A549 (cell line): ENCODE data around the gene VPS54. TPM values are rescaled to one million over a fixed set of nuclear protein-coding genes. Genes with fewer than 3 reads are reported as not detected.

Source experiments
- ATAC-seq, 2 experiments: fragments of 200-7000 bp in 1 of 2; fragments of >200 bp in 1 of 2; cut with Nextera tagmentation in 1 of 2; cut with Tn5 transposase in 1 of 2; 3 replicates each; pipeline versions ENCODE4 v1.8.0 to v1.9.1; 2018 to 2020; ENCODE audit warnings: mild to moderate bottlenecking in 1 of 2, moderate library complexity in 1 of 2
- CTCF ChIA-PET: fragments of 300-600 bp; sonication (Branson Sonifier 250); formaldehyde crosslinking; extraction: SDS; loops from one replicate; lab custom pipeline; 2021; ENCODE audit warnings: antibody characterized with exemption, inconsistent platforms; lab: Yijun Ruan, JAX
- POLR2A ChIA-PET: fragments of 350-600 bp; formaldehyde crosslinking; extraction: SDS; loops from one replicate; lab custom pipeline; 2021; ENCODE audit warnings: antibody characterized with exemption, inconsistent platforms; lab: Yijun Ruan, JAX
- DNase-seq, 2 experiments: peaks; one replicate each; pipeline versions ENCODE4 v3.0.0 to v3.0.0-alpha.2; 2011 to 2016; ENCODE audit warnings: low read depth in 1 of 2, low spot score in 1 of 2
- FAIRE-seq: peaks from 2 replicates; lab custom pipeline; 2011; peaks lifted over from hg19 to GRCh38; lab: Jason Lieb, UNC
- H3K27ac ChIP-seq, 2 experiments: fragments of >200 bp; sonication (Bioruptor Twin); formaldehyde crosslinking; 3 replicates each; pipeline ENCODE4 v1.5.1; 2016 to 2017
- H3K4me1 ChIP-seq: fragments of >200 bp; sonication (Bioruptor Twin); formaldehyde crosslinking; 3 replicates; pipeline ENCODE4 v1.6.1; 2016
- H3K4me2 ChIP-seq: fragments of >200 bp; sonication (Bioruptor Twin); formaldehyde crosslinking; 3 replicates; pipeline ENCODE4 v1.6.1; 2016
- H3K4me3 ChIP-seq: fragments of >200 bp; sonication (Bioruptor Twin); formaldehyde crosslinking; 3 replicates; pipeline ENCODE4 v1.5.1; 2016
- H3K9me3 ChIP-seq: fragments of >200 bp; sonication (Bioruptor Twin); formaldehyde crosslinking; 3 replicates; pipeline ENCODE4 v1.6.1; 2016
- CEBPB ChIP-seq, 2 experiments: fragments of >200 bp in 1 of 2; sonication (Bioruptor Twin) in 1 of 2; formaldehyde crosslinking in 1 of 2; IDR thresholded peaks; 2 replicates each; pipeline ENCODE4 v1.6.1; 2012 to 2016
- CHD2 ChIP-seq: fragments of 150-350 bp; IDR thresholded peaks from 2 replicates; pipeline ENCODE4 v1.6.1; 2014; ENCODE audit warnings: low read length; ENCODE audit not compliant: partially characterized antibody
- HMGXB4 ChIP-seq: fragments of 250-450 bp; sonication (Bioruptor Pico); IDR thresholded peaks from 2 replicates; pipeline ENCODE4 v1.5.0; 2021; ENCODE audit warnings: mild to moderate bottlenecking, moderate library complexity, borderline replicate concordance
- RAD21 ChIP-seq, 2 experiments: fragments of >200 bp in 1 of 2; sonication (Bioruptor Twin) in 1 of 2; formaldehyde crosslinking in 1 of 2; IDR thresholded peaks in 1 of 2; conservative IDR thresholded peaks in 1 of 2; 2 replicates in 1 of 2; 3 replicates in 1 of 2; pipeline ENCODE4 v1.6.1; 2012 to 2018; ENCODE audit warnings: inconsistent platforms in 1 of 2
- WGBS: methylation state at CpG from one replicate; pipeline ENCODE4 v1.1.6; 2017; ENCODE audit errors: missing lambda C conversion rate; 5-methylcytosine and 5-hydroxymethylcytosine counted together
- polyA plus RNA-seq, 4 experiments: library from polyadenylated mRNA; depleted of rRNA in 3 of 4; stranded (reverse); fragments of >200 nt; fragmentation: RNase III in 1 of 4; extraction: RNeasy Plus Mini Kit Qiagen cat#74134 plus additional on column Dnase treatment in 1 of 4; gene quantifications; 2 replicates in 3 of 4; 3 replicates in 1 of 4; pipeline ENCODE4 v1.2.3, GENCODE V29; 2011 to 2017
- small RNA-seq, 6 experiments: library from RNA; depleted of rRNA; stranded (forward); fragments of <200 nt; gene quantifications; one replicate each; pipeline ENCODE3, GENCODE V24; 2012

VPS54 gene
- polyA plus RNA-seq, 2 of the 4 experiments (the other 2 are of a cell fraction) = 15.0 to 32.5 TPM

- TF ChIP-seq HMGXB4 (CRISPR knock-in tag) = no peak
These were observed 176.1 kb downstream of the VPS54 start (continued) for GRCh38 chr2:63843093-63843492.

- peaks cover 17% of the 10 kb centered on the region; the same call in 2 of the 3 replicates for H3K4me1 ChIP-seq
- WGBS = 5% methylated on average over 24 of the region's 24 CpGs
- H3K4me2 ChIP-seq = peak overlapping the region; percentile 83
- ATAC-seq (no peak), FAIRE-seq (no peak), DNase-seq (peak; percentile 20 to 50)
- H3K27ac ChIP-seq = peak overlapping the region; percentile 94 to 98
- CTCF ChIA-PET = interaction anchor here (0.9 to 6.8 kb wide), 17 partner anchors 8 to 155 kb away, joined by 3 to 56 read pairs (median 5); no protein-coding TSS in a partner anchor
- POLR2A ChIA-PET = interaction anchor here (0.6 to 5.7 kb wide), 20 partner anchors 8 to 254 kb away, joined by 3 to 103 read pairs (median 5); partner anchors contain the start of genes MDH1 and WDPCP
- peak overlapping the region; percentile 93 for H3K4me3 ChIP-seq
- 0 out of 5 replicates have a peak, but pooled peaks of 1 of the 2 experiments have one; percentile 13 for TF ChIP-seq RAD21 (conservative IDR thresholded peaks at IDR 0.05 in 1 of 2, IDR thresholded peaks at IDR 0.05 in 1 of 2)
- TF ChIP-seq CEBPB (IDR thresholded peaks at IDR 0.05) = peak; percentile 90 to 96
- TF ChIP-seq CHD2 = no peak
- H3K9me3 ChIP-seq = no peaks in the 10 kb centered on the region
These were observed 176.8 kb downstream of the VPS54 start for GRCh38 chr2:63842149-63843061.

Small RNA genes lying within 50 kb of the gene (small RNA-seq; reads per million reads assigned to genes)
- 0 to 2.4 (median 0) reads per million in 6 experiments for gene RF01293

Other genes starting within 250 kb of the VPS54 start
- gene UGP2, start 177.5 kb downstream of the VPS54 start, polyA plus RNA-seq (2011; rRNA removed) = 136 and 162 TPM in 2 replicates
- 110 to 119 TPM (median 114 TPM) in 3 replicates for gene UGP2, start 177.5 kb downstream of the VPS54 start, polyA plus RNA-seq (2017; fragmentation: RNase III; extraction: RNeasy Plus Mini Kit Qiagen cat#74134 plus additional on column Dnase treatment)
- 3.7 and 5.1 TPM in 2 replicates for gene PELI1, start 125.0 kb upstream of the VPS54 start, polyA plus RNA-seq (2011; rRNA removed)
- 0.90 to 2.1 TPM (median 1.4 TPM) in 3 replicates for gene PELI1, start 125.0 kb upstream of the VPS54 start, polyA plus RNA-seq (2017; fragmentation: RNase III; extraction: RNeasy Plus Mini Kit Qiagen cat#74134 plus additional on column Dnase treatment)